GM12872 (cell line): Measurements from ENCODE around the gene TAS2R40.

Experiments
- TF ChIP-seq, protein P1 (sequence below): IDR thresholded peaks from 3 replicates; pipeline ENCODE4 v1.5.1; 2011; ENCODE audit warnings: low read depth, mild to moderate bottlenecking, low read length, moderate library complexity; ENCODE audit not compliant: insufficient read depth

Gene TAS2R40

DNA sequence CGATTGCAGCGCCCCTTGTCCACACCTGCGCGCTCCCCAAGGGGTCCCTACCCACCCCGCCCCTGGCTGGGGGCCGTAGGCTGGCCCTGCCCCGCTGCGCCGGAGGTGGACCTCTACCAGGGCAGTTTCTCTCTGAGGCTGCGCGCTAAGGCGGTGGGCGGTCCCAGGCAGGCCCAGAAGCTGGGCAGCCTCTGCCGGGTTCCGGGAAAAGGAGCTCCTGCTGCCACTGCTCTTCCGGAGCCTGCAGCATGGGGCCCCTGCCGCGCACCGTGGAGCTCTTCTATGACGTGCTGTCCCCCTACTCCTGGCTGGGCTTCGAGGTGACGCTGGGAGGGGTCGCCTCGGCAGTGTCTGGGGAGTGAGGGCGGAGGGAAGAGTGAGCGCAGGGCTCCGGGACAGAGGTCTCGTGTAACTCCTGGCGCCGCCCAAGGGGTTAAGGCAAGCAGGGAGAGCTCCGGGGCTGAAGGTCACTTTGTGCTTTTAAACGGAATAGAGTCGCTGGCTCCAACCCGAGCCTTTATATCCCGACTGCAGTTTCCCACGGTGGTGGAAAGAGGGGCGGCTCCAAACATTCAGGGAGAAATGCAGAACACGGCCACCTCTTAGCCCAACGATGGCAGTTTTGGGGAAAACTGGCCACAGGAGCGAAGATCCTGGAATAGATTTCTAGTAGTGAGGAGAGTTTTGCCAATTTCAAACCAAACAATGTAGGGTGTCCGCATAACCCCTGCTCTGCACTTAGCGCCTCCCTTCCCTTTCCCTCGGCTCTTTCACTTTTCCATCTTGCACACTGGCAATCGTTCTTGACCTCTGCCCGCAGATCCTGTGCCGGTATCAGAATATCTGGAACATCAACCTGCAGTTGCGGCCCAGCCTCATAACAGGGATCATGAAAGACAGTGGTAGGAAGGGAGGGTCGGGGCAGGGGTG lies 41.7 kb downstream of the TAS2R40 start, which contains the start of gene GSTK1:
GSTK1 (plus strand) TSS at position 176 of the 930 bp plus-strand sequence; CDS start at position 249, 73 bp downstream.
- TF ChIP-seq, protein P1, sequence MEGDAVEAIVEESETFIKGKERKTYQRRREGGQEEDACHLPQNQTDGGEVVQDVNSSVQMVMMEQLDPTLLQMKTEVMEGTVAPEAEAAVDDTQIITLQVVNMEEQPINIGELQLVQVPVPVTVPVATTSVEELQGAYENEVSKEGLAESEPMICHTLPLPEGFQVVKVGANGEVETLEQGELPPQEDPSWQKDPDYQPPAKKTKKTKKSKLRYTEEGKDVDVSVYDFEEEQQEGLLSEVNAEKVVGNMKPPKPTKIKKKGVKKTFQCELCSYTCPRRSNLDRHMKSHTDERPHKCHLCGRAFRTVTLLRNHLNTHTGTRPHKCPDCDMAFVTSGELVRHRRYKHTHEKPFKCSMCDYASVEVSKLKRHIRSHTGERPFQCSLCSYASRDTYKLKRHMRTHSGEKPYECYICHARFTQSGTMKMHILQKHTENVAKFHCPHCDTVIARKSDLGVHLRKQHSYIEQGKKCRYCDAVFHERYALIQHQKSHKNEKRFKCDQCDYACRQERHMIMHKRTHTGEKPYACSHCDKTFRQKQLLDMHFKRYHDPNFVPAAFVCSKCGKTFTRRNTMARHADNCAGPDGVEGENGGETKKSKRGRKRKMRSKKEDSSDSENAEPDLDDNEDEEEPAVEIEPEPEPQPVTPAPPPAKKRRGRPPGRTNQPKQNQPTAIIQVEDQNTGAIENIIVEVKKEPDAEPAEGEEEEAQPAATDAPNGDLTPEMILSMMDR, result no peak

DNA sequence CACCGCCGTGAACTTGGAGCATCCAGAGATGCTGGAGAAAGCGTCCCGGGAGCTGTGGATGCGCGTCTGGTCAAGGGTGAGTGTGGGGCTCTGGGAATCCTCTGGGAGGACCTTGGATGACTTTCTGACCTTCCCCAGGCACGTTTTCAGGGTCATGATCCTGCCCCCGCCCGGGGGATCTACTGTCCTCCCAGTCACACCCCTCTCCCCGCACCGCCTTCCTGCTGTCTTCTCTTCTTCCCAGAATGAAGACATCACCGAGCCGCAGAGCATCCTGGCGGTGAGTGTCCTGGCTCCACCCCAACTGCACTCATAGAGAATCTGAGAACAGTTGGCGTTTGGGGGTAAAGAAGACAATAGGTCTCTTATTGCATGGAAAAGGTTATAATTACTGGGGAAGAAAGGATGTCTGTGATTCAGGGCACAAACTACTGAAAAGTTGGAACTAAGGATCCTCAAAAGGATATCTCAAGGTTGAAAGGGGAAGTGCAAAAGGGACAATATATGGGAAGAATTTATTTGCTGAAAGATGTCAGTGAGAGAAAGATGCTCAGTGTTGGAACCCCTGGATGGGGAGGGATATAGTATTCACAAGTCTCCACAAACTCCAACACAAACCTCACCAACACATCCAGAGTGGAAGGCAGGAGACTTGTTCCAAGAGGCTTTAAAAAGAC lies 43.3 kb downstream of the TAS2R40 start:
- TF ChIP-seq, protein P1, result no peak

DNA sequence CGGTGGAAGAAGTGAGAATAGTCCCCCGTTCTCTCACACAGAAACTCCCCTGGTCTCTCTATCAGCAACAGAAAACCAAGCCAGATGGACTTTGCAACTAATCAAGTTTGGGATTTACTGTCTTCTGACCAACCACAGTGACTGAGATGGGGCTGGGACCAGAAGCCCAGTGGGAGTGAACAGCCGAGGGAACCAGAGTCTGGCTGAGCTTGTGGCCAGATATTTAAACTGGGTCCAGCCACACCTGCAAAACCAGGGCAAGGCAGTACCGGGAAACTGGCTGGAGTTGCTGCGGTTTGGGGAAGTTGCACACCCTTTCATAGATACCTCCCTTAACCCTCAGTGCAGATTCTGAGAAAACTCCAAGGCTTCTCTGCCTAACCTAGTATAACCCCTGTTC lies 47.4 kb downstream of the TAS2R40 start:
- TF ChIP-seq, protein P1, result no peak

DNA sequence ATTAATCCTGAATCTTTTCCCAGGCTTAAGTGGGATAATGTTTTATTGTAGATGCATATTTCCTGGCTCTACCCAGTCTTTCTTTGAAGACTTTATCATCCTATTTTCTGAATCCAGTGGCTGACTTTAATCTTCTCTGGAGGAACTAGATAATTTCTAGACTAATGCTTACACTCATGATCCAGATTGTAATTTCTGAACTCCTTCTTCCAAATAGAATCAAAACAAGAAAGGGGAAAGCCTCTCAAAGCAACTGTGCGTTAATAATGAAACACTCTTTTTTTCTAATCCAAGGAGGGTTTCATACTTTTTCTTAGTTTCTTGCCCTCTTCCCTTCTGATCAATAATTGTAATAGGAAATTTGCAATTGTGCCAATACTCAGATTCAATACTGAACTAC lies 49.4 kb downstream of the TAS2R40 start:
- TF ChIP-seq, protein P1, result no peak
